G401.6 (cell line): ENCODE results near the gene ANKLE1.
A peak's percentile ranks its signal among the peaks of the same experiment; 100 is the strongest.

Source experiments
- FAIRE-seq: peaks from 2 replicates; lab custom pipeline; 2012; peaks lifted over from hg19 to GRCh38; lab: Jason Lieb, UNC

ANKLE1 gene, protein sequence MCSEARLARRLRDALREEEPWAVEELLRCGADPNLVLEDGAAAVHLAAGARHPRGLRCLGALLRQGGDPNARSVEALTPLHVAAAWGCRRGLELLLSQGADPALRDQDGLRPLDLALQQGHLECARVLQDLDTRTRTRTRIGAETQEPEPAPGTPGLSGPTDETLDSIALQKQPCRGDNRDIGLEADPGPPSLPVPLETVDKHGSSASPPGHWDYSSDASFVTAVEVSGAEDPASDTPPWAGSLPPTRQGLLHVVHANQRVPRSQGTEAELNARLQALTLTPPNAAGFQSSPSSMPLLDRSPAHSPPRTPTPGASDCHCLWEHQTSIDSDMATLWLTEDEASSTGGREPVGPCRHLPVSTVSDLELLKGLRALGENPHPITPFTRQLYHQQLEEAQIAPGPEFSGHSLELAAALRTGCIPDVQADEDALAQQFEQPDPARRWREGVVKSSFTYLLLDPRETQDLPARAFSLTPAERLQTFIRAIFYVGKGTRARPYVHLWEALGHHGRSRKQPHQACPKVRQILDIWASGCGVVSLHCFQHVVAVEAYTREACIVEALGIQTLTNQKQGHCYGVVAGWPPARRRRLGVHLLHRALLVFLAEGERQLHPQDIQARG

DNA sequence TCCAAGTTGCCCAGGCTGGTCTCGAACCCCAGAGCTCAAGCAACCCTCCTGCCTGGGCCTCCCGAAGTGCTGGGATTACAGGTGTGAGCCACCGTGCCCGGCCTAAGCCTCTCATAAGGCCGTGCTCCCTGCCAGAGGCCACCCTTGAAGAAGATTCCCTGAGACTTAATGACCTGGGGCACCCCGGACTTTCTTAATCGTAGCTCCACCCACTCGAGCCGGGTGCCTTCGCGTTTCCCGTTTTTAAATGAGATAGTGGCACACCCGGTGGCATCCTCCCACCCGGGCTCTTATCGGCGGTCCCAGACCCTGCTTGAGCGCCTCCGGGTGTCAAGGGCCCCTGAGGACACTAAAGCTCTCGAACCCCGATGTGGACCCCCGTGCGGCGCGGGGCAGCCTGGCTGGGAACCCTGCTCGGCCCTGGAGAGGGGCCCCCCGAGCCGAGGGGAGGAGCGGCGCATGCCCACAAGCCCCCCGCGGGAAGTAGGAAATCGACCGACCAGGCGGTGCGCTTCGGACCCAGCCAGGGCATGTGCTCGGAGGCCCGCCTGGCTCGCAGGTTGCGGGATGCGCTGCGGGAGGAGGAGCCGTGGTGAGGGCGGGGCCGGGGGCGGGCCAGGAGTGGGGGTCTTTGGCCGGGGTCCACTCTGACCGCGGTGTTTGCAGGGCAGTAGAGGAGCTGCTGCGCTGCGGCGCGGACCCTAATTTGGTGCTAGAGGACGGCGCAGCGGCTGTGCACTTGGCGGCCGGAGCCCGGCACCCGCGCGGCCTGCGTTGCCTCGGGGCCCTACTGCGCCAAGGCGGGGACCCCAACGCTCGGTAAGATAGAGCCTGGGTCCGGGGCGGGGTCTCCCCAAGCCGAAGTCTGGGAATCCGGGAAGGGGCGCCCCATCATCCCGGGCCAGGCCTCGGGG, at the start of gene ANKLE1:
ANKLE1 (plus strand) TSS at position 511 of the 914 bp plus-strand sequence; CDS start at position 531, 20 bp downstream.
- FAIRE-seq: no peak

DNA sequence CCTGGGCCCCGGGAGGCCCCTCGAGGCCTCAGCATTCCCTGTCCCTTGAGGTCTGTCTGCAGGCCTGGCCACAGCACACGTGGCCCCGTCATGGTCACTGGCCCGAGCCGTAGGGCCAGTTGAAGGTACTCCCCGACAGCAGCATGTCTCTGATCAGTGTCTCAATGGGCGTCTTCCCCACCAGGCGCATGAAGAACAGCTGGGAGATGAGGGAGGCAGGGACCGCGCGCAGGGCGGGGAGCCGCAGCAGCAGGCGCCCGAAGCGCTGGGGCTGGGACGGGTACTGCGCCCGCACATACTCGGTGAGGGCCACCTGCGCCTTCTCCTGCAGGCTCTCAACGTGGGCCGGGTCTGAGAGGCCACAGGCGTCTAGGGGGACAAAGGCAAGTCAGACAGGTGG, 49.4 kb upstream of the ANKLE1 start:
- FAIRE-seq: no peak

DNA sequence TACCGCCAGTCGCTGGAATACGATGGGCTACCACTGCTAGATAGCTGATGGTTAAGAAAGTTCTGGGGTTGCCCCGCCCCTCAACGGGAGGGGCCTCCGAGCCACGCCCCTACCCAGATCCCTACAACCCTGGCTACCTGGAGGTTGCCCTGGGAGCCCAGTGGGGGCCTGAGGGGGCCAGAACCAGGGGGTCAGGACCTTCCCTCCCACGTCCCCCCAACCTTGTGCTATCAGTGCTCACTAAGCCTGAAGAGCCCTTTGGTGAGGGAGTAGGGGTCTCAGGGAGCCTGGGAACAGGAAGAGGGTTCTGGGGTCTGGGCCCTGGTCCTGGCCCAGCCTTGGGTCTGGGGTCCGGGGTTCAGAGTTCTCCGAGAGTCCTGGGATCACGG, 46.8 kb upstream of the ANKLE1 start:
- FAIRE-seq: peak; percentile 84

DNA sequence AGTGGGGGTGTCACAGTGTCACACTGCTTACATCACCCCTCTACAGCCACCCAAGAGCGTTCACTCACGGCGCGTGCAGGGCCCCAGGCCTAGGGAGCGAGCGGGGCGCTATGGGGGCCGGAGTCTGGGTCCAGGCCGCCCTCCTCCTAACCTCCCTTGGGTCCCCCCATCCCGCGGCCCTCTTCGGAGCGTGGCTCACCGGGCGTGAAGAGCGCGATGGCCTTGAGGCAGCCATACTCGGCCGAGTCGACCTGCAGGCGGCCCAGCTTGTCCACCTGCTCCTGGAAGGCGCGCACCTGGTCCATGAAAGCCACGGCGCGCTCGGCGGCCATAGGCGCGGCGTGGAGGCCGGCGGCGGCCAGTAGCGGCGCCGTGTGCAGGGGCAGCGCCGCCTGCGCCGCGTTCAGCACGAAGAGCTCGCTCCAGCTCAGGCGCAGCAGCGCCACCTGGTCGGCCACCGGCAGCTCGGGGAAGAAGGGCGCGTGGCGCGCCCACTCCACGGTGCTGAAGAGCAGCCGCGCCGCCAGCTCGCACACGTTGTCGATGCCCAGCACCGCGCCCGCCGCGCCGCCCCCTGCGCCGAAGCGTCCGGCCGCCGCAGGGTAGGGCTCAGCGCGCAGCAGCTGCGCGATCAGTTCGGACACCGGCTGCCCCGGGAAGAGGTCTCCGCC, 46.3 kb upstream of the ANKLE1 start:
- no peak for FAIRE-seq

DNA sequence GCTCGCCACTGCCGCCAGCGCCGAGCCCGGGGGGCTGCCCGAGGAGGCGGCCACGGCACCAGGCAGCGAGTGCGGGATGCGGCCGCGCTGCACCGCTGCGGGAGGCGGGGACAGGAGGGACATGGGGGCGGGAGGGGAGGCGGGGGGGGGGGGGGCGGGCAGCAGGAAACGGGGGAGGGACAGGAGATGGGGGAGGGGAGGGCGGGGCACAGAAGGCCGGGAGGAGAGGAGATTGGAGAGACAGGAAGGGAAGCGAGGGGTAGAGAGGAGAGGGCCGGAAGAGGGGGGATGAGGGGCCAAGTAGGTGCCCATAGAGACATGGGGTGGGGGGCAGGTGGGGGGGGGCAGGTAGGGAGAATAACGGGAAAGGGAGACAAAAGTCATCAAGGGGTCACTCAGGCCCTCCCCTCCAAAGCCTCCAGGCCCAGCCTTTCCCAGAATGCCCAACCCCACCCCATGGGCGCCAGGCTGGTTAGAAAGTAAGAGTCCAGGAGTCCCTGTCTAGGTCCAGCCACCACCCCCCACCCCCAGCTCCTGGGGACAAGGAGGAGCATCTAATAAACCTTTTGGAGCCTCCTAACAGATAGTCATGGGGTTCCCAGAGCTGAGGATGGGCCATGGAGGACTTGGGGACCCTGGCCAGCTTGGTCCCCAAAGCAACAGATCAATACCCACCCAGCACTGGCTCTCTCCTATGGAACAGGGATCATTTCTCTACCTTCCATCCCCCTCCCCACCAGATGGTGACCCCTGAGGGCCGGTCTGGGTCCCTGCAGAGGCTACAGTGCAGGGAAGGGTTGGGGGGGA, 45.5 kb upstream of the ANKLE1 start:
- FAIRE-seq: no peak

DNA sequence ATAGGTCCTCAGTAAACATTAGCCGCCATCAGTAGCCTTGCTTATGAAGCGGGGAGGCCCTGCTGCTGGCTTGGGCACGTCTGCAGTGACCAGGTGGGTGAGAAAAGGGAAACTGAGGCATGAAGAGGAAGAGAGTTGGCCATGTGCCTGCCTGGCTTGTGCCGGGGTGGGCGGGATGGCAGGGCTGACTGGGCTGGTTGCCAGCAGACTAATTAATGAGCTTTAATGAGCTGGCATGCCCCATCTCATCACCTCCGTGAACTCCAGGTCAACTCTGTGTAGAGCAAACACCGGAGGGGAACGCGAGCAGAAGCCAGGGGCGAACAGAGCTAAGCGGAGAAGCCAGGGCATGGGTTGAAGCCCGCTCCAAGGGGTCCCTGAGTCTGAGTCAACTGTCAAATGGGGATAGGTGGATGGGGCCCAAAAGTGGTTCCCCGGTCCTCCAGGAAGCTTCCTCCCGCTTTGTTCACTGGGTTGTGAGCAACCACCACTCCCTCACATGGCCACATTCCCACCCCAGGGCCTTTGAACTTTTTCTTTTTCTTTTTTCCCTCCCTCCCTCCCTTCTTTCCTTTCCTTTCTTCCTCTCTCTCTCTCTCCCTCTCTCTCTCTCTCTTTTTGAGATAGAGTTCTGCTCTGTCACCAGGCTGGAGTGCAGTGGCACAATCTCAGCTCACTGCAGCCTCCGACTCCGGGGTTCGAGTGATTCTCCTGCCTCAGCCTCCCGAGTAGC, 44.7 kb upstream of the ANKLE1 start:
- FAIRE-seq: peak; percentile 6

DNA sequence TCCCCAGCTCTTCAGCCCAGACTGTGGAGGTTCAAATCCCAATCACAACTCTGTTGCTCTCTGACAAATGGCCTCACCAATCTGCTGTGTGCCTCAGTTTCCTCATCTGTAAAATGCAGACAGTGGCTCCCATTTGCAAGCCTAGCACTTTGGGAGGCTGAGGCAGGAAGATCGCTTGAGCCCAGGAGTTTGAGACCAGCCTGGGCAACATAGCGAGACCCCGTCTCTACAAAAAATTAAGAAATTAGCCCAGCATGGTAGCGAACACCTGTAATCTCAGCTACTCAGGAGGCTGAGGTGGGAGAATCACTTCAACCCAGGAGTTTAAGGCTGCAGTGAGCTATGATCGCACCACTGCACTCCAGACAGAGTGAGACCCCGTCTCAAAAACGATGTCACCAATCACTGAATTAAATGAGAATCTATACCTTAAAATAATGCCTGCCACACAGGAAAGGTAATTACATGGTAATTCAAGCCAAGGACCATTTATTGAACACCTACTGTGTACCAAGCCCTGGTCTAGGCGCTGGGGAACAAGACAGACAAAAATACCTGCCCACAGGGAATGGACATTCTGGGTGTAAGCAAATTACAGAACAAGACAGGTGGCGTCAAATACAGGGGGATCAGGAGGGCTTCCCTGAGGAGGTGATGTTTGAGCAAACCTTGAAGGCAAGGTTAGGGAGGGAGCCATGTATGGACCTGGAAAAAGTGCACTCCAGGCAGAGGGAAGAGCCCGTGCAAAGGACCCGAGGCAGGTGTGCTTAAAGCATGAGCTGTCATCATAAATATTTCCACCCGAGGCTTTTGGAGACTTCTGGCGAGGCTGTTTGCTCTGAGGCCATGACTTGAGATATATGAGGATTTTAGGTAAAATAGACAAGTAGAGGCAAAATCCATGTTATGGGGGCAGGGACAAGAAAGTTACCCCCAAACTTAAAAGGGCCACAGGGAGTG, 43.7 kb upstream of the ANKLE1 start:
- no peak for FAIRE-seq

DNA sequence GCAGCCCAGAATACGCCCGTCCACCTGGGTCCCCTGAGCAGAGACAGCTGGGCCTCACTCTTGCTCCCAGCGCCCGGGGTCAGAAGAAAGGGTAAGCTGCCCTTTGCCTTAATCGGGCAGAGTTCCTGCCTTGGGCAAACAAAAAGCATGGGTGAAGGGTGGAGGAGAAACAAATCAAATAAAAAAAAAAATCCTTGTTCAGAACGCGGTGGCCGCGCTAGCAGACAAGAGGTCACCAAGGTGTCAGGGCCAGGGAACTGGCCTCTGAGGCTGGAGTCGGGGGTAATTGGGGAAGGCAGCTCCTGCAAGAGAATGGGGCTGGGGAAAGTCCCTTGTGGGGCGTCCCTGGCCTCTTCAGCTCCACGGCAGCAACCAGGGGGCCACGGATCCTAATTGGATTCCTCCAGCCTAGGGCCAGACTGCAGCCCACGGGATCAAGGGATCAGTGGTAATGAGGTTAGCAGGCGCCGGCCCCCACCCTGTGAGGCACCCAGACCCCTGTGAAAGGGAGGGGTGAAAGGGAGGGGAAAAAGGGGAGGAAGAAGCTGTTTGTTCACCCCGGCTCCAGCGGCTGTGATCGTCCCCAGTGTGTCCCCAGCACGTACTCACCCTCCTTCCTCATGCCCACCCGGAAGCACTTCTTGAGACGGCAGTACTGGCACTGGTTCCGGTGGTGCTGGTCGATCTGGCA, 41.5 kb upstream of the ANKLE1 start:
- FAIRE-seq: no peak

DNA sequence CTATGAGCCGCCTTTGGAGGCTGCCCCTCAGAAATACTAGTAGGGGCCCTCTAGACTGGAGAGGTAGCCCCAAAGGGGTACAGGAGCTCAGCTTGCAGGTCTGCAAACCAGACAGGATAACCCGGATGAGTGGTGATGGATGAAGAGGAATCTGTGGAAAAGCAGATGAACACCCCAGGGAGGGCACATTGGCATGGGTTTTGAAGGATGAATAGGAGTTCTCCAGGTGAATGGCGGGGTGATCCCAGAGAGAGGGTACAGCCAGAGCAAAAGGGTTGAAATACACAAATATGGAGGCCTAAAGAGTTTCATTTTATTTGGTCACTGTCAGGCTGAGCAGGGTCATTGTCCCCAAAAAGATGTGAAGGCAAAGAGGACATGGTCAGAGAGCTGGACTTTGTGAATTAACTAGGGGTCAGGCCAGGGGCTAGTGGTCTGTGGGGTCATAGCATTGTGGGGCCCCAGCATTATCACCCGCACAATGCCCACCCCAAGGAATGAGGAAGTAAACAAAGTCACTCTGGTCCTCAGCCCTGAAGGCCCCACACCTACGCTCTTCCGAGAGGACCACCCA, 40.8 kb upstream of the ANKLE1 start:
- FAIRE-seq: no peak

DNA sequence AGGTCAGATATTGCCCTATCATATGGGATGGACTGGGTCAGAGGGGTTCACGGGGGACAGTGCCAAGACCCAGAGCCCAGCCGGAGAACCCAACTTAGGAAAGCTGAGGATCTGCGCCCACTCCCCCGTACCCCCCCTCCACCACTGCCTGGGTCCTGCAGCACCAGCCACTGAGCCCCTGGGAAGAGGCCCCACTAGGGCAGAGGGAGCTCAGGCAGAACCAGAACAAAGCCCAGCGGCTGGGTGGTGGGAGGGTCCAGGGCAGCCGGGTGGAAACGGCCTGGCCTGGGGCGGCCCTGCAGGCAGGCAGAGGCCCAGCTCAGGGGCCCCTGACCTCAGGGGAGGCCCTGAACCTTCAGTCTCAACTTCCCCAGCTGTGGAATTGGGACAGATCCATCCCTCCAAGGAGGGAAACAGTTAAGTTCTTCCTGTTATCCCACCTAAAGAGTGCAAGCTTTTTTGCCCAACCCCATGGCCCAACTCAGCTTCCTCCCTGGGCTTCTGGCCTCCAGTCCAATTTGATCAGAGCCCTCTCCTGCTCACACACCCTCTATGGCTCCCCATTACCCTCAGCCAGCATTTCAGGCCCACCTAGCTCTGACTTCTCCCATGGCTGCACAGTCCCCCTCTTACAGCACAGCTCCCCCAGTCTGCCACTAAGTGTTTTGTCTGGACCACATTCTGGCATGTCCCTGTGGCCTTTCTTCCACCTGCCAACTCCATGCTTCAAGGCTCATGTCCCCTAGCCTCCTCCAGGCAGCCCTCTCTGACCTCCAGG, 39.1 kb upstream of the ANKLE1 start:
- no peak for FAIRE-seq

DNA sequence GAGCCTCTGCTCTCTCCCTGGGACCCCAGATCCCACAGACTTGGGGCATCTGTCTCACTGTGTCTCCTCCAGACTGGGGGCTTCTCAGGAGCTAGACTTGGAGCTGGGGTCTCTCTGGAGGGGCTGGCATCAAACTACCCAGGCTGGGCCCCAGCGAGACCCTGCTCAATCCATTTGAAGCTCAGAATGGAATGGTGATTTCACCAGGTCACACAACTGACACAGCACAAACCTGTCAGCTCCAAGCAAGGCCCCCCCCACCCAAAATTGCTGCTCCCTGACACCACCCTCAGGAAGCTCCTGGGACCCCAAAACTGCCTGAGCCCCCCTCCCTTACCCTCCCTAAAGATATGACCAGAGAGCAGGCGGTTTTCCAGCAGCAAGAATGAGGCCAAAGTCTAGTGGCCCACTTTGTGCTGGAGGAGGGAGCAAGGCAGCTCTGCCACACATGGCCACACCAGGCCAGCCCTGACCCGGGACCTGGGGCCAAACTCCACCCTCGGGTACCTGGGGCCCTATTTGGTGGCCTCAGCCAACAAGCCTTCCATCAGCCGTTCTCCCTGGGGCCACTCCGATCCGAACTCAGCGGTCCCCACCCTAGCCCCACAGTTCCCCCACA, 38.4 kb upstream of the ANKLE1 start:
- FAIRE-seq: no peak

DNA sequence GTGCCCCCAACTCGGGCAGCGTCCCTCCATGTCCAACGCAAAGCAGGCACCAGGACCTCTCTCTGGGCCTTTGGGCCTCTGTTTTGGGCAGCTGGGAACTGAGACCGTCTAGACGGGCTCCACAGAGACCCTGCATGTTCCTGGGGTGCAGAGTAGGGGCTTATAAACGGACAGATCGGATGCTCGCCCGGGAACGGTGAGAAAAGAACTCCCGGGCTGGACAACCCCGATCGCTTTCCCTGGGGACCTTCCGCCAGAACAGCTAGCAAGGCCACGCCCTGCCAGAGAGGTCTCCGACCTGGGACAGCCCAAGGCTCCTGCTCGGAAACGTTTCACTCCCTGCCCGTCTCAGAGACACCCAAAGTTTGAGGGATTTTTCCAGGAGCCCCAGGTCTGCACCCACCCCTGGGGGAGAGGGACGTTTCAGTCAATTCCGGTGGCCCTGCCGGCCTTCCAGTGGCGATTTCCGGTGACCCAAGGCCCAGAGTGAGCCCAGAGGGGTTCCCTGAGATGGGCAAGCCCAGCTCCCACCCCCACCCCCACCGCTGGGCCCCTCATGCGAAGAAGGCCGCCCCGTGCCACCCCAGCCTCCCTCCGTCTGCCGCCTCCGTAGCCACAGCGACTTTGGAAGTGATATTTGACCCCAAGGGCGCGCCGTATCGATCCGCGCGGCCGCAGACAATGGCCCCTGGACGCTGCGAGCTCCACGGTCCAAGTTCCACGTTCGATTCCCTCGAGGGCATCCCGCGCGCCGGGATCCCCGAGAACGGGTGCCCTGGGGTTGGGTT, 37.7 kb upstream of the ANKLE1 start:
- no peak for FAIRE-seq

DNA sequence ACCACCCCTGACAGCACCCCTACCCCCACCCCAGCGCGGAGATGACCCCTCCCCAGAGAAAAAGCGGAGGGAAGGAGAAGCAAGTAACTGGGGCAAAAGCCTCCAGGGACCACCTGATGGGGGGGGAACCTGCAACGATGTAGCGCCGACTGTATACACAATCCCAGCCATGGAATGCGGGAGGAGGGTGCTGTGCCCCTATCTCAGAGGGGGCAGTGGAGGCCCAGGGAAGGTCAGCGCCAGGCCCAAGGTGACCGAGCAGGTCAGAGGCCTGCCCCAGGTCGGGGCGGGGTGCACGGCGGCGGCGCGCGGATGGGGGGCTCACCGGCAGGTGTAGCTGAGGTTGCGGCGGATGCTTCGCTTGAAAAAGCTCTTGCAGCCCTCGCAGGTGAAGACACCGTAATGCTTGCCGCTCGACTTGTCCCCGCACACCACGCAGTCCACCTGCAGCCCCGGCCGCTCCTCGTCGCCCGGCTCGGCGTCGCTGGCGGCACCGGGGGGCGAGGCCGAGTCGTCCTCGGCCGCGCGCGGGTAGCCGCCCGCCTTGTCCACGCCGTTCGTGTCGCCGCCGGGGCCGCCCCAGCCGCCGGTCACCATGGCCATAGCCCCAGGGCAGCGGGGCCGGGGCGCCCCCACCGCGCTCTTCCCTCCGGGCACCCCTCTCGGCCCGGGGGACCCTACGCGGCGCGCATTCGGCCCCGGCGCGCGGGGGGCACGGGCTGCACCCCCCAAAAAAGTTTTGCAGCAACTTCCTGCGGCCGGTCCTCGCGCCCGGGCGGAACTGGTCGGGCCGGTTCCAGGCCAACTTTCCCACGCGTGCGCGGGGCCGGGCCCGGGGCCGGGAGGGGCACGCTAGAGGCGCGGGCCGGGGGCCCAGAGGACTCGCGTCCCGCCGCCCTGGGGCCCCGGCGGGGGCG, 36.8 kb upstream of the ANKLE1 start:
- FAIRE-seq: no peak

DNA sequence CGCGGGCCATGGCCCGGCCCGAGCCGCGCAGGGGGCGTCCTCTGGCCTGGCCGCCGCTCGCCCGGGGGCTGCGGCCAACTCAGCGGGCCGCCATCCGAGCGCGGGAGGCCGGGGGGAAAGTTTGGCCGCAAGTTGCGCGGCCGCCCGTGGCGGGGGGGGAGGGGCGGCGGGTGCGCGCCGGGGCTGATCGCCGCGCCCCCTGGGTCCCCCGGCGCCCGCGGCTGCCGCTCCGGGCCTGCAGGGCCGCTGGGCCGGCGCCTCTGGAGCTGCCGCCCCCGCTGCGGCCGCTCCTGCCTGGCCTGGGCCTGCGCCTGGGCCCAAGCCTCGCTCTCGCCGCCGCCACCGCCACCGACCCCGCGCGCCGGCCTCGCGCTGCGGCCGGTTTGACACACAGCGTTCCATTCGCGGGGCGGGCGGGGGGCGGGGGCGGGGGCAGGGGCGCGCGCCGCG, 36.1 kb upstream of the ANKLE1 start, which contains the start of gene NR2F6:
NR2F6 (minus strand) TSS at position 385 of the 450 bp plus-strand sequence. CDS start 699 bp downstream, outside the sequence.
- no peak for FAIRE-seq
